Activated T-cell treated with anti-CD3 and anti-CD28 coated beads, Interleukin-2, amount 50 U/mL, for 1 hour (primary cell): ENCODE data around the gene EOLA2.
A peak's percentile ranks its signal among the peaks of the same experiment; 100 is the strongest.
"Not testable (repeated sequence)": the region's sequence is repeated elsewhere in the genome, so short reads cannot be mapped to it uniquely, and the experiment has no call there.

ENCODE experiments used
- DNase-seq: peaks from one replicate; pipeline ENCODE4 v3.0.0-alpha.2; 2020

EOLA2 gene

DNA sequence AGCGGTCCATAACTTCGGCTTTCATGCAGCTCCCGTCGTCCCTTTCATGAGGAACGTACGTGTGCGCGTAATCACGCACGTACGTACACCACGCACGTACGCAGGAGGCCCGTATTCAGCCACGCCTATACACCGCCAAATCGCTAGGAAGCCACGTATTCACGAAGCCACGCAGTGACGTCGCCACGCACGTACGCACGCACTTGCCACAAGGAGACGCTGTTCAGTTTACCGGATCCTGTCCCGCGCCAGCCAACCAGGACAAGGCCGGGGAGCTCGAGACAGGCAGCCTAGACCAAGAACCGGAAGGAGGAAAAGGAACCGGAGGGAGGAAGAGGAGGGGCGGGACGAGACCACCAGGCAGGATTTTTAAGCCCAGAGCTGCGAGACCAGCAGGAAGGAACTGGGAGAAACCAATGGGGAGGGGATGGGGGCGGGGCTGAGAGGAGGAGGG is at the start of gene EOLA2:
Gene EOLA2, minus strand, starts transcription at position 65 of the 454 bp plus-strand sequence. CDS start 4,617 bp downstream, outside the sequence.
- DNase-seq: peak; percentile 88

DNA sequence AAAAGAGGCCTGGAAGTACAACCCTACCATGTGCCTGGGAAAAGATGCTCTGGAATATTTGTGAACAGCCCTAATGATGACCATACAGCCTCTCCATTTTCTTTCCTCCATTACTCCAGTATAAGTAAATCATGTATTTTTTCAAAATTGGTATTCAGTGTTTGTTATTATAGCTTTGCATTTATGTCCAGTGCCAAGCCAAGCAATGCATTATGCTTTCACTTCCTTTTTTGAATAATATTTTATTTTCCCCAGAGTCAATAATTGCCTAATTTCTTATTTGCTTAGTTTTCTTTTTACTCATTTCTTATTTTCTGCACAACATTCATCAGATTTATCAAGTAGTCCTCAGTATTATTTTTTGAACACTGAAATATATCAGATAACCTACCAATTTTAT is 49.3 kb upstream of the EOLA2 start:
- no peak for DNase-seq

DNA sequence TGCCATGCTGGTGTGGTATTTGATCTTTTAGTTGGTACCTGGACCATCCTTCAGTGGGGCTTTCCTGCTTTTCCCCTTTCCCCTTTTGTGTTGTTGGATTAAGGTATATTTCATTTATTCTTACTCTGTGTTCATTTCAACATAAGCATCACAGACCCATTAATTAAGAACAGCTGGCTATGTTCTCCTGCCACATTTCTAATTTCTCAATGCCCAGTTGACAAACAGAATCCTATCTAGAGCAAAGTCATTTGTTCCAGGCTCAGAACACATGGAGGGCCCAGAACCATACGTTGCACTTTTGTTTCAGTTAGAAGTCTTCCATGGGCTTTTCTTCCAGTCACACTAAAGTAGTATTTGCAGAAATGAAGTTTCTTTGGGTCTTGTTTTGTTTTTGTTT is 46.1 kb upstream of the EOLA2 start:
- no peak for DNase-seq

- no peak for DNase-seq
Observed at GRCh38 chrX:149982310-149982709, 44.0 kb upstream of the EOLA2 start.

- DNase-seq: no peak
Observed at GRCh38 chrX:149979126-149979644, 40.9 kb upstream of the EOLA2 start.

- no peak for DNase-seq
Observed at GRCh38 chrX:149962859-149963757, 24.8 kb upstream of the EOLA2 start.

DNA sequence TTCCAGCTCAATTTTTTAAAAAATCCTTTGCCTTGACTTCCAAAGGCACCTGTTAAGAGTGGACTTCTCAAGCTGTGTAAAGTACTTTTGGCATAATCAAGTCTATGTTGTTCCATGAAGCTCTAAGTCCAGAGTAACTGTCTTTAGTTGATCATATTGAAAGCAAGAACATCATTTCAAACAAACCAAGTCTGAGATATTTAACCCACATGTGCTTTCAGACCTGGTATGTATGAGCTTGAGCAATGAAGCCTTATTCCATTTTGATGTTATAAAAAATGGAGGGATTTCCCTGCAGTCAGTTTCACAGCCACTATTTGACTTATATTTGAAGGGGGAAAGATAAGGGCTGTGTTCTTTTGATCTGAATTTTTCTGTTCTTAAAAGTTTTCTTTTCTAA is 23.7 kb upstream of the EOLA2 start:
- DNase-seq: no peak

DNA sequence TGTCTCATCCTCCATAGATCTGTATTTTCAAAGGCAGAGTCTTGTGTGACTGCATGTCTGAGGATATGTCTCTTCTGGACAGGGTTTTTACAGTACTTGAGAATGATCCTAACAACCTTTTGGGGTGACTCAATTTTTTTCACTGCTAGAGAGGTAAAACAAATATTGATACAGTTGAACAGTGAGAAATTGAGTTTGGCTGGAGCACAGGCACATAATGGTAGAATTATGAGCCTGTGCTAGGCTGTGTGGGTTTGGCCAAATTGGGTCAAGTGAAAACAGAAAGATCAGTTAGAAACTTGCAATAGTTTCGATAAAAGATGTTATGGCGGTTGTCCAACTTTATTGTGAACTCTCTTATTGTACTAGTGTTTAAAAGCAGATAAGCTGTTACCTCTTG is 23.3 kb upstream of the EOLA2 start:
- DNase-seq: no peak

DNA sequence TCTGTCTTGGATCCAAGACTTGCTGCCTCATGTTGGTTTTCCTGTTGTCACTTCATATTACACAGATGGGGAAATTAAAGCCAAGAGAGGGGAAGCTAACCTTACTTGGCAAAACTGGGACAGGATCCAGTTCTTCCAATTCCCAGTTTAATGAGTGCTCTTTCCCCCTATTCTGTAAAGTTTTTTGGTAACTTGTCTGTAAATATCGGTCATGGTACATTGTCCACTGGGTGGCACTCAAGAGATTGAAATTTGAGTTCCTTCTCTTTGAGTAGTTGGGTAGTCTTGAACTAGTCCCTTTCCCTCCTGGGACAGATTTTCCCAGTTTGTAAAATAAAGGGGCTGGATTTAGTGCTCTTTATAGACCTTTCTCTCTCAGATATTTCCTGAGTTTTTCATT is 12.4 kb upstream of the EOLA2 start:
- DNase-seq: no peak

DNA sequence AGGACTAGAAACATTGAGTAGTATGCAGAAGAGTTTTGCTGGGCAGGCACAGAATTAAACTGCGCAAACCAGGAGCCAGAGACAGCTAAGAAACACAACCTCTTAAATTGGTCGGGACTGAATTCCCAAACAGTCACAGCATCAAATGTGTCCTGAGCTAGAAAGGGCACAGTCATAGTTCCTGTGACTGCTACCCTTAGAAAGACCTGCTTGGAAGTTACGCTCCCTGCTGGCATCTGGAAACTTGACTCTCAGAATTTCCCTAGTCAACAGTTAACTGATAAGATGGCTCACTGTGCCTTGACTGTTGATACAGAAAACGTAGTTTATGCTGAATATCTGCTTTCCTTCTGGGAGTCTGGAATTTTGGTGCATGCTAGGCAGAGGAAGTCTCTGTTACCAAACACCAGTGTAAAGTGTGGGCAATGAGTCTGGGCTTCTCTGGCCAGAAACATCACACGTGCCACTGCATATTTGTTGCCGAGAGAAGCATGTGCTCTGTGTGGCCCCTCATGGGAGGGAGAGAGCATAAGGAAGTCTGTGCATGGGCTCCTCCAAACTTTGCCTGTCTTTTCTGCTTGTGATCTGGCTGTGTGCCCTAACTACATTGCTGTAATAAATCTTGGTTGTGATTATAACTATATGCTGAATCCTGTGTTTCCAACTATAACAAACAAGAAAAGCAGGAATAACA is 11.6 kb upstream of the EOLA2 start:
- no peak for DNase-seq

- DNase-seq: no peak
Observed at GRCh38 chrX:149948016-149948415, 9.7 kb upstream of the EOLA2 start.

DNA sequence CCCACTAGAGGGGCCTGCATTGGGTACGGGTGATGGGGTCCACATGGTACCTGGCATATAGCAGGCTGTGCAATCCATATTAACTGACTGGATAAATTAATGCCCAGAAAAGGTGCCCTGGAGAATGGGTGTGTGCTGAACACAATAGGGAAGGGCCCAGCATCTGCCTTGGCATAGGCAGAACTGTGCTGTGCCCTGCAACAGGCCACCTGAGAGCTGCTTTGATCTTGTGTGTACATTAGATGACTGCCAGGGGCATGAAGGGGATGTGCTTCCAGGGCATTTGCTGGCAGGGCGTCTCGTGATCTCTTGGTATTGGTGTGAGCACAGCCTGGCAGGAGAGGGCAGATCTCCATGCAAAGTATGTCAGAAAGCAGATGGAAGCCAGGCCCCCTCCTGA is 8.6 kb upstream of the EOLA2 start:
- not testable (repeated sequence) for DNase-seq

DNA sequence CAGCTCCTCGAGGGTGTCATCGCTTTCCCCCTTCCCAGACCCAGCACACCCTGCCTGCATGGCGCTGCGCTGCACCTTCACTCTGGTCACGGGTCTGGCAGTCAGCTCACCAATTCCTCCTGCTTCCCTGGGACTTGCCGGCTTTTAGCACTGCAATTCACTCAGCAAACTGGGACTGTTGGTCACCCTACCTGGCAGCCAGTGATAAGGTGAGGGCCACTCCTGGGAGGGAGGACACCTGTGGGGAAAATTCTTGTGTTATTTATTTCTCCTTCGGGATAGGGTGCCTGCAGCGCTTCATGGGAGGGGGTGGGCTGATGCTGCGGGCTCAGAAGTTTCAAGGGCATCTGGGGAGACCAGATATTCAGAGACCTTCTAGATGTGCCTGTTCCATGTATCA is 7.5 kb upstream of the EOLA2 start:
- not testable (repeated sequence) for DNase-seq

GRCh38 chrX:149945087-149945670 is 6.9 kb upstream of the EOLA2 start:
- DNase-seq: not testable (repeated sequence)

DNA sequence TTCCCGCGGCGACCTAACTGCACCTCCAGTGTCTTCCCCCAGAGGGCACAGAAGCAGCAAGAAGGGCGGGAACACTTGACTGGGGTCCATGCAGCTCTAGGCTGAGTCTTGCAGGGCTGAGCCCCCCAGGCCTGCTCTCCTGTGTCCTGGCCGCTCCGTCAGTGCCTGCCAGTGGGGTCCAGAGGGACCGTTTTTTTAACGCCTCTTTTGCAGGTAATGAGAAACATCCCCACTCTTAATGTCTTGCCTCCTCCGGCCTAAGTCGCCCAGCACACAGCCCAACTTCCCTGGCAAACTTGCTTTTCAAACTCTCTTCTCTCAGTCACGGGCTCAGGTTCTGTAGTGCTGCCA is 2.4 kb upstream of the EOLA2 start:
- not testable (repeated sequence) for DNase-seq

GRCh38 chrX:149939905-149940673 is 1.8 kb upstream of the EOLA2 start:
- peak; percentile 88 for DNase-seq

DNA sequence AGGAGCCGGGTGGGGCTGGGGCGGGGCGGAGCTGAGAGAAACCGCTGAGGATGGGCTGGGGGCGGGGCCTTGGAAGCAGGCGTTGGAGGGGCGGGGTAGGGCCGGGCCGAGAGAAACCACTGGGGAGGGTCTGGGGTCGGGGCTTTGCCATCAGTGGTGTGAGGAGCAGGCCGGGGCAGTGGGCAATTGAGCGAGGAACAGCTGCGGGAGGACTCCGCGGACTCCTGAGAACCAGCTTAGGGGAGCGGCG is 1.3 kb upstream of the EOLA2 start:
- DNase-seq: no peak

- DNase-seq: peak; percentile 85
Observed at GRCh38 chrX:149938881-149939654, 777 bp upstream of the EOLA2 start.

- DNase-seq: peak; percentile 31
Observed at GRCh38 chrX:149937871-149938426, 342 bp downstream of the EOLA2 start.

DNA sequence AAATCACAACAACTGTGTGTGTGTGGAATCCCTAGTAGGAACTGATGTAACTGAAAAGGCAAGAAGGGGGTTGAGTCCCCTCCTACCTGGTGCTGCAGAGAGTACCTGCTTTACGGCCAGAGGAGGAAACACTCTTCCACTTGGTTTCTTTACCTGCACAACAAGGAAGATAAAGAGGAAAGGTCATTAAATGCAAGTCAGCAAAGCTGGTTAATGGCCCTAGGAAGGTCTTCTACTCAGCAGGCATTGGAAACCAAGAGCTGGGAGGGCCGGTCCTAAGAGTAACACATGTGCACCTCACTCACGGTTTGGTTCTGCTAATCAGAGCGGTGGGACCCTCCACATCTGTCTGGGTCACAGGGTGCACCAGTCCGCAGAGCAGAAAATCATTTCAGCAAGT is 963 bp downstream of the EOLA2 start:
- DNase-seq: not testable (repeated sequence)

GRCh38 chrX:149933547-149933946 is 4.7 kb downstream of the EOLA2 start:
- DNase-seq: not testable (repeated sequence)

DNA sequence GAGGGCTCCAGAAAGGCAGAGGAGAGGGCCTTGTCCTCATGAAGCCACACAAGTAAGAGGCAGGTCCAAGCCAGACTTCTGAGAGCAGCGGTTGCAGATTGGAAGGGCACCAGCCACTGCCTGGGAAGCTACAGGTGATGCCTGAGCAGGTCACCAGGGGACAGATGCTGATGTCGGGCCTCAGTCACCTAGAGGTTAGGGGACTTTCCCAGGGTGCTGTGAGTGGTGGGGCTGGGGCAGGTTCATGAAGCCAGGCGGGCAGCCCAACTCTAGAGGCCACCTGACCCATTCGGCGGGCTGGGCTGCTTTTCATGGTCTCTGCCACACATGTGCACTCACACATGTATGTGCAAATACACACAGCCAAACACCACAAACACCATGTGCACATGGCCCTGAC is 5.3 kb downstream of the EOLA2 start:
- DNase-seq: not testable (repeated sequence)
